Neural cell (in vitro differentiated cells): ENCODE data around the gene PDGFB. TPM values are rescaled to one million over a fixed set of nuclear protein-coding genes. Genes with fewer than 3 reads are reported as not detected.

ENCODE experiments used
- H2AFZ ChIP-seq: fragments of 200-600, 300-800 bp; sonication (generic), shearing (Covaris generic); 2 replicates; pipeline ENCODE4 v1.6.0; 2014; ENCODE audit warnings: low read depth, mild to moderate bottlenecking, antibody characterized with exemption, low read length, moderate library complexity
- H3F3A ChIP-seq: fragments of 200-600 bp; shearing (Covaris generic); 2 replicates; pipeline ENCODE4 v1.6.1; 2016; ENCODE audit warnings: mild to moderate bottlenecking, moderate library complexity, mixed read lengths, antibody characterized with exemption, low read length; ENCODE audit not compliant: insufficient read depth, poor library complexity, severe bottlenecking
- H3K27ac ChIP-seq: fragments of 200-600, 300-800 bp; sonication (generic), shearing (Covaris generic); 2 replicates; pipeline ENCODE4 v1.5.1; 2014; ENCODE audit warnings: mild to moderate bottlenecking, low read length, moderate library complexity
- H3K27me3 ChIP-seq: fragments of 300-800, 200-600 bp; sonication (generic), shearing (Covaris generic); 2 replicates; pipeline ENCODE4 v1.6.0; 2014; ENCODE audit warnings: mild to moderate bottlenecking, low read depth, low read length, moderate library complexity; ENCODE audit not compliant: insufficient read depth
- H3K36me3 ChIP-seq: fragments of 300-800, 200-600 bp; sonication (generic), shearing (Covaris generic); 2 replicates; pipeline ENCODE4 v1.5.1; 2014; ENCODE audit warnings: mild to moderate bottlenecking, antibody characterized with exemption, low read length, moderate library complexity; ENCODE audit not compliant: insufficient read depth
- H3K4me2 ChIP-seq: fragments of 300-800, 200-600 bp; sonication (generic), shearing (Covaris generic); 2 replicates; pipeline ENCODE4 v1.6.0; 2014; ENCODE audit warnings: mild to moderate bottlenecking, low read length
- H3K4me3 ChIP-seq: fragments of 300-800, 200-600 bp; sonication (generic), shearing (Covaris generic); 2 replicates; pipeline ENCODE4 v1.5.1; 2014; ENCODE audit warnings: mild to moderate bottlenecking, low read length, moderate library complexity
- H3K79me2 ChIP-seq: fragments of 200-600 bp; shearing (Covaris generic); replicated peaks from 2 replicates; pipeline ENCODE4 v1.6.0; 2014; ENCODE audit warnings: mild to moderate bottlenecking, low read length, moderate library complexity; ENCODE audit not compliant: insufficient read depth
- H3K9ac ChIP-seq: fragments of 300-800, 200-600 bp; sonication (generic), shearing (Covaris generic); 2 replicates; pipeline ENCODE4 v1.6.1; 2016; ENCODE audit warnings: mild to moderate bottlenecking, low read length, mixed read lengths
- H3K9me2 ChIP-seq: fragments of 200-600 bp; shearing (Covaris generic); 2 replicates; pipeline ENCODE4 v1.6.1; 2016; ENCODE audit warnings: mild to moderate bottlenecking, low read length, mixed read lengths; ENCODE audit not compliant: insufficient read depth
- H3K9me3 ChIP-seq: fragments of 200-600, 300-800 bp; sonication (generic), shearing (Covaris generic); 2 replicates; pipeline ENCODE4 v1.6.1; 2016; ENCODE audit warnings: mild to moderate bottlenecking, mixed run types, low read length, moderate library complexity, mixed read lengths
- H4K20me1 ChIP-seq: fragments of 200-600 bp; shearing (Covaris generic); 2 replicates; pipeline ENCODE4 v1.6.1; 2016; ENCODE audit warnings: mild to moderate bottlenecking, mixed run types; ENCODE audit not compliant: insufficient read depth
- EP300 ChIP-seq: fragments of 450-650 bp; conservative IDR thresholded peaks from 2 replicates; pipeline ENCODE4 v1.6.1; 2014; ENCODE audit warnings: antibody characterized with exemption, mild to moderate bottlenecking, moderate library complexity; ENCODE audit not compliant: poor library complexity, severe bottlenecking
- EZH2 ChIP-seq: fragments of 200-600, 300-800 bp; shearing (Covaris generic), sonication (generic); IDR thresholded peaks from 2 replicates; pipeline ENCODE4 v1.6.1; 2014; ENCODE audit warnings: antibody characterized with exemption, low read length, borderline replicate concordance, mild to moderate bottlenecking; ENCODE audit not compliant: insufficient read depth, poor library complexity, severe bottlenecking
- MXI1 ChIP-seq: fragments of 450-650 bp; conservative IDR thresholded peaks from 2 replicates; pipeline ENCODE4 v1.6.1; 2014; ENCODE audit warnings: antibody characterized with exemption, mild to moderate bottlenecking; ENCODE audit not compliant: poor library complexity, severe bottlenecking
- POLR2AphosphoS5 ChIP-seq: IDR thresholded peaks from 2 replicates; pipeline ENCODE4 v1.6.1; 2012
- RAD21 ChIP-seq: fragments of 450-650 bp; conservative IDR thresholded peaks from 2 replicates; pipeline ENCODE4 v1.6.1; 2014; ENCODE audit warnings: antibody characterized with exemption, mild to moderate bottlenecking, moderate library complexity
- SMC3 ChIP-seq: fragments of 450-650 bp; conservative IDR thresholded peaks from 2 replicates; pipeline ENCODE4 v1.6.1; 2014; ENCODE audit warnings: antibody characterized with exemption, mild to moderate bottlenecking, moderate library complexity; ENCODE audit not compliant: poor library complexity
- TAF1 ChIP-seq: IDR thresholded peaks from 2 replicates; pipeline ENCODE4 v1.6.1; 2012; ENCODE audit warnings: low read depth
- polyA plus RNA-seq: library from polyadenylated mRNA; depleted of rRNA; stranded (reverse); fragments of >200 nt; gene quantifications from 2 replicates; pipeline ENCODE4 v1.2.3, GENCODE V29; 2014
- TF ChIP-seq, protein P1 (sequence below): IDR thresholded peaks from 2 replicates; pipeline ENCODE4 v1.6.1; 2012; ENCODE audit warnings: borderline replicate concordance
- TF ChIP-seq, protein P2 (sequence below): fragments of 450-650 bp; IDR thresholded peaks from 2 replicates; pipeline ENCODE4 v1.5.1; 2014; ENCODE audit warnings: antibody characterized with exemption, mild to moderate bottlenecking, moderate library complexity; ENCODE audit not compliant: poor library complexity, severe bottlenecking

Gene PDGFB
- polyA plus RNA-seq, 1 donor from 2014 or later: 0.61 TPM

DNA sequence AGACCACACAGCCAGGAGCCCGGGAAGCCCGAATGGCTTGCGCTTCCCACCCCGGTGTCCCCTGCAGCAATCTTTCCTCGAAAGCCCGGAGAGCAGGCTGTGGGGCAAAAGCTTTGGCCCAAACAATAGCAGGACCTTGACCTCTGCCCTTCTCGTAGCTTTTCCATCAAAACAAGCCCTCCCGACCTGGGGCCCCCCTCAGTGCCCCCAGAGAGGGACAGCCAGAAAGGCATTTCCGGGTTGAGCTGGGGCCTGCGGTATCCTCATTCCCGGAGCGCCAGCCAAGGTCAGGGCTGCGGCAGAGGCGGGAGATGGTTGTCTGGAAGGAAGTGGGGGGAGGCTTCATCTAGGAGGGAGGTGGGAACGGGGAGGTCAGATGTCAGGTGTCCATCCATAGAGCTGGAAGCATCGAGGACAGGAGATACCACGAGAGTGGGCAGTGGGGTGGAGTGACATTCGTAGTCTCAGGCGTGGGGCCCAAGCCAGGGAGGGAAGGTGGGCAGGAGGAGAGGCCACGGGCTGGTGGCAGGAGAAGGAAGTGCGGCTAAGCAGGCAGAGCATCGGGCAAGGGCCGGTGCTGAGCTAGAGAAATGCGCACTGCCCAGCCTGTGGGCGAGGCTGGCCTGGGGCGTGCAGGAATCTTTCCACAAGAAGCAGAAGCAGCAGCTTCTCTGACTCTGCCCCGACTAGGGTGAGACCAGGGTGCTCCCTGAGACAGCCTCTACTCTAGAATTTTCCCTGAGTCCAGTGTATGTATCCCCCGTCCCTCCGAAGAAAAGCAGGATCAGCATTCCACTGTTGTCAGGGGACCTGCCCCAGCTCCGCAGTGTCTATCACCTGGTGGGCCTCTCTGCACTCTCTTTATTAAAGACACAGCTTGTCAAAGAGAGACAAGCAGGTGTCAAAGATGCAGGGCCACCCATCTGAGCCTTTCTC is 14.3 kb downstream of the PDGFB start:
- Histone ChIP-seq H3K4me2 (no peak overlapping the region), H2AFZ (no peak overlapping the region), H3F3A (no peaks in the 10 kb centered on the region), H3K9me3 (no peaks in the 10 kb centered on the region), H4K20me1 (no peaks in the 10 kb centered on the region), H3K36me3 (no peaks in the 10 kb centered on the region), H3K27ac (no peak overlapping the region), H3K9ac (no peak overlapping the region), H3K9me2 (no peaks in the 10 kb centered on the region), H3K27me3 (no peaks in the 10 kb centered on the region), H3K4me3 (no peak overlapping the region), H3K79me2 (no peaks in the 10 kb centered on the region)
- TF ChIP-seq EZH2 (no peak), SMC3 (no peak), MXI1 (no peak), RAD21 (no peak), POLR2AphosphoS5 (no peak), TAF1 (no peak), EP300 (no peak)
- TF ChIP-seq, protein P1, sequence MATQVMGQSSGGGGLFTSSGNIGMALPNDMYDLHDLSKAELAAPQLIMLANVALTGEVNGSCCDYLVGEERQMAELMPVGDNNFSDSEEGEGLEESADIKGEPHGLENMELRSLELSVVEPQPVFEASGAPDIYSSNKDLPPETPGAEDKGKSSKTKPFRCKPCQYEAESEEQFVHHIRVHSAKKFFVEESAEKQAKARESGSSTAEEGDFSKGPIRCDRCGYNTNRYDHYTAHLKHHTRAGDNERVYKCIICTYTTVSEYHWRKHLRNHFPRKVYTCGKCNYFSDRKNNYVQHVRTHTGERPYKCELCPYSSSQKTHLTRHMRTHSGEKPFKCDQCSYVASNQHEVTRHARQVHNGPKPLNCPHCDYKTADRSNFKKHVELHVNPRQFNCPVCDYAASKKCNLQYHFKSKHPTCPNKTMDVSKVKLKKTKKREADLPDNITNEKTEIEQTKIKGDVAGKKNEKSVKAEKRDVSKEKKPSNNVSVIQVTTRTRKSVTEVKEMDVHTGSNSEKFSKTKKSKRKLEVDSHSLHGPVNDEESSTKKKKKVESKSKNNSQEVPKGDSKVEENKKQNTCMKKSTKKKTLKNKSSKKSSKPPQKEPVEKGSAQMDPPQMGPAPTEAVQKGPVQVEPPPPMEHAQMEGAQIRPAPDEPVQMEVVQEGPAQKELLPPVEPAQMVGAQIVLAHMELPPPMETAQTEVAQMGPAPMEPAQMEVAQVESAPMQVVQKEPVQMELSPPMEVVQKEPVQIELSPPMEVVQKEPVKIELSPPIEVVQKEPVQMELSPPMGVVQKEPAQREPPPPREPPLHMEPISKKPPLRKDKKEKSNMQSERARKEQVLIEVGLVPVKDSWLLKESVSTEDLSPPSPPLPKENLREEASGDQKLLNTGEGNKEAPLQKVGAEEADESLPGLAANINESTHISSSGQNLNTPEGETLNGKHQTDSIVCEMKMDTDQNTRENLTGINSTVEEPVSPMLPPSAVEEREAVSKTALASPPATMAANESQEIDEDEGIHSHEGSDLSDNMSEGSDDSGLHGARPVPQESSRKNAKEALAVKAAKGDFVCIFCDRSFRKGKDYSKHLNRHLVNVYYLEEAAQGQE: no peak
- TF ChIP-seq, protein P2, sequence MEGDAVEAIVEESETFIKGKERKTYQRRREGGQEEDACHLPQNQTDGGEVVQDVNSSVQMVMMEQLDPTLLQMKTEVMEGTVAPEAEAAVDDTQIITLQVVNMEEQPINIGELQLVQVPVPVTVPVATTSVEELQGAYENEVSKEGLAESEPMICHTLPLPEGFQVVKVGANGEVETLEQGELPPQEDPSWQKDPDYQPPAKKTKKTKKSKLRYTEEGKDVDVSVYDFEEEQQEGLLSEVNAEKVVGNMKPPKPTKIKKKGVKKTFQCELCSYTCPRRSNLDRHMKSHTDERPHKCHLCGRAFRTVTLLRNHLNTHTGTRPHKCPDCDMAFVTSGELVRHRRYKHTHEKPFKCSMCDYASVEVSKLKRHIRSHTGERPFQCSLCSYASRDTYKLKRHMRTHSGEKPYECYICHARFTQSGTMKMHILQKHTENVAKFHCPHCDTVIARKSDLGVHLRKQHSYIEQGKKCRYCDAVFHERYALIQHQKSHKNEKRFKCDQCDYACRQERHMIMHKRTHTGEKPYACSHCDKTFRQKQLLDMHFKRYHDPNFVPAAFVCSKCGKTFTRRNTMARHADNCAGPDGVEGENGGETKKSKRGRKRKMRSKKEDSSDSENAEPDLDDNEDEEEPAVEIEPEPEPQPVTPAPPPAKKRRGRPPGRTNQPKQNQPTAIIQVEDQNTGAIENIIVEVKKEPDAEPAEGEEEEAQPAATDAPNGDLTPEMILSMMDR: no peak

DNA sequence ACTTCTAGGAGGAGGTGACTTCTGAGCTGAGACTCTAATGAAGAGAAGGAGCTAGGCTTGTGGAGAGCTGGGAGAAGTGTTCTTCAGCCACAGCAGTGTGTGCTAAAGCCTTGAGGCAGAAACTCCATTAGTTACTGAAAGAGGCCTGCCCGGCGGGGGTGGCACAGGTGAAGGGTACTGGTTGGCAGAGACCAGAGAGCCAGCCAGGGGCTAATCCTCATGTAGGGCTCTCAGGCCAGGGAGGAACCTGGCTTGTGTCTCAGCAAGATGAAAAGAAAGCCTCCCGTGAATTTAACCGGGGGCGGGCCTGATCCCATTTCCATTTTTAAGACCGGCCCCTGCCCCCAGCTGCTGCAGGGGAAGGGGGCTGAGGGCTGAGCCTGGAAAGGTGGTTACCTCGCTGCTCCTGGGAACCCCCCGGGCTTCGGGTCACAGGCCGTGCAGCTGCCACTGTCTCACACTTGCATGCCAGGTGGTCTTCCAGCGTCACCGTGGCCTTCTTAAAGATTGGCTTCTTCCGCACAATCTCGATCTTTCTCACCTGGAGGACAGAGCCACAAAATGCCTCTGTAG is 15.0 kb downstream of the PDGFB start:
- Histone ChIP-seq H3K36me3 (no peaks in the 10 kb centered on the region), H2AFZ (no peak overlapping the region), H4K20me1 (no peaks in the 10 kb centered on the region), H3K27me3 (no peaks in the 10 kb centered on the region), H3F3A (no peaks in the 10 kb centered on the region), H3K4me3 (no peak overlapping the region), H3K79me2 (no peaks in the 10 kb centered on the region), H3K9me3 (no peaks in the 10 kb centered on the region), H3K27ac (no peak overlapping the region), H3K9ac (no peak overlapping the region), H3K4me2 (no peak overlapping the region), H3K9me2 (no peaks in the 10 kb centered on the region)
- no peak for TF ChIP-seq SMC3
- TF ChIP-seq, protein P1: no peak
- TF ChIP-seq MXI1: no peak
- TF ChIP-seq EZH2: no peak
- TF ChIP-seq POLR2AphosphoS5: no peak
- no peak for TF ChIP-seq RAD21
- TF ChIP-seq, protein P2: no peak
- no peak for TF ChIP-seq EP300
- no peak for TF ChIP-seq TAF1
